ENCODE measurements around the gene POLA1.

The POLA1 gene

DNA sequence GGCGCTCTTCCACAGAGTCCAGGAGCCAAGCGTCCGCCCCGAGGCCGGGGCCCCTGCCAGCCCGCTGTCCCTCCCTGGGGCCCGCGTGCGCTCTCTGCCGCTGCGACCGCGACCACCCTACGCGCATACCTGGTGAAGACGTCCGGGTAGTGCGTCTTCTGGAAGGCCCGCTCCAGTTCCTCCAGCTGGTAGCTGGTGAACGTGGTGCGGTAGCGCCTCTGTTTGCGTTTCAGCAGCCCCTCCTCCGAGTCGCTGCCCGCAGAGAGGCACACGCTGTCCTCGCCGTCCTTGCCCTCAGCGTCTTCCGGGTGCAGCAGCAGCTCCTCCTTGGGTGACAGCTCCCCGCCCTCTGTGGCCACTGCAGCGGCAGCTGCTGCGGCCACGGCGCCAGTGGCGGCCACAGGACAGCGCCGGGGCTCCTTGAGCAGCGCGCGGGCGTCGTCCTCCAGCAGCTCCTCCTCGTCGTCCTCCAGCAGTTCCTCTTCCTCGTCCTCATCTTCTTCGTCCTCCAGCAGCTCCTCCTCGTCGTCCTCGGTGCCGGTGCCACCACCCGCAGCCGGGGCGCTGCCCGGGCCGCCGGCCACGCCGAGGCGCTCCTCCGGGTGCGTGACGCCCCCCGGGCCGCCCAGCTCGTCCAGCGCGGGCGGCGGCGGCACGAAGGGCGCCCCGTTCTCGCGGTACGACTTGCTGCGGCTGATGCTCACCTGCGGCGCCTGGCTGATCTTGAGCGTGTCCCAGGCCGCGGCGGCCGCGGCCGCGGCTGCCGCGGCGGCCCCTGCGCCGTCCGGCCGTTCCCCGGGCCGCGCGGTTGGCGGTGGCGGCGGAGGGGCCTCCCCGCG lies 319.3 kb downstream of the POLA1 start:
- no peak overlapping the region for H3K27ac ChIP-seq (ENCODE audit: low read depth, low read length)
- peaks cover 47 to 65% of the 10 kb centered on the region in 2 donors for H3K27me3 ChIP-seq (ENCODE audit: control insufficient read depth in 1 of 2, insufficient read depth in 2 of 2, low read length in 2 of 2)
- peak overlapping the region; percentile 43 to 55 for H3K4me3 ChIP-seq (ENCODE audit: low read depth in 1 of 2, low read length in 2 of 2)
- H3K9ac ChIP-seq (ENCODE audit: low read depth in 1 of 2, low read length in 2 of 2), result no peak overlapping the region
- no peaks in the 10 kb centered on the region for H3K36me3 ChIP-seq (ENCODE audit: control insufficient read depth in 1 of 2, insufficient read depth in 2 of 2, low read length in 2 of 2)
- no peaks in the 10 kb centered on the region for H3K4me1 ChIP-seq (ENCODE audit: control insufficient read depth in 1 of 2, insufficient read depth in 2 of 2, low read length in 2 of 2)
- H3K9me3 ChIP-seq (ENCODE audit: control insufficient read depth in 1 of 2, low read length in 2 of 2), result no peaks in the 10 kb centered on the region

- Histone ChIP-seq H3K4me3 (ENCODE audit: low read depth in 1 of 2, low read length in 2 of 2) (no peak overlapping the region), H3K27me3 (ENCODE audit: control insufficient read depth in 1 of 2, insufficient read depth in 2 of 2, low read length in 2 of 2) (peaks cover 44 to 61% of the 10 kb centered on the region in 2 donors)
These were observed 320.1 kb downstream of the POLA1 start for GRCh38 chrX:25013632-25014365.

GRCh38 chrX:25014366-25014838 lies 320.7 kb downstream of the POLA1 start:
- no peaks in the 10 kb centered on the region for H3K9me3 ChIP-seq (ENCODE audit: control insufficient read depth in 1 of 2, low read length in 2 of 2)
- H3K27ac ChIP-seq (ENCODE audit: low read depth, low read length), result no peak overlapping the region
- no peaks in the 10 kb centered on the region for H3K4me1 ChIP-seq (ENCODE audit: control insufficient read depth in 1 of 2, insufficient read depth in 2 of 2, low read length in 2 of 2)
- H3K36me3 ChIP-seq (ENCODE audit: control insufficient read depth in 1 of 2, insufficient read depth in 2 of 2, low read length in 2 of 2), result no peaks in the 10 kb centered on the region
- no peak overlapping the region for H3K9ac ChIP-seq (ENCODE audit: low read depth in 1 of 2, low read length in 2 of 2)
- H3K4me3 ChIP-seq (ENCODE audit: low read depth in 1 of 2, low read length in 2 of 2), result no peak overlapping the region
- H3K27me3 ChIP-seq (ENCODE audit: control insufficient read depth in 1 of 2, insufficient read depth in 2 of 2, low read length in 2 of 2), result peaks cover 47 to 61% of the 10 kb centered on the region in 2 donors

More at GRCh38 chrX:25013632-25014365, 320.1 kb downstream of the POLA1 start:
- Histone ChIP-seq H3K4me1 (ENCODE audit: control insufficient read depth in 1 of 2, insufficient read depth in 2 of 2, low read length in 2 of 2) (no peaks in the 10 kb centered on the region), H3K27ac (ENCODE audit: low read depth, low read length) (no peak overlapping the region), H3K9me3 (ENCODE audit: control insufficient read depth in 1 of 2, low read length in 2 of 2) (no peaks in the 10 kb centered on the region), H3K9ac (ENCODE audit: low read depth in 1 of 2, low read length in 2 of 2) (no peak overlapping the region), H3K36me3 (ENCODE audit: control insufficient read depth in 1 of 2, insufficient read depth in 2 of 2, low read length in 2 of 2) (no peaks in the 10 kb centered on the region)

- no peaks in the 10 kb centered on the region for H3K4me1 ChIP-seq (ENCODE audit: control insufficient read depth in 1 of 2, insufficient read depth in 2 of 2, low read length in 2 of 2)
- no peaks in the 10 kb centered on the region for H3K9me3 ChIP-seq (ENCODE audit: control insufficient read depth in 1 of 2, low read length in 2 of 2)
- peaks cover 49 to 66% of the 10 kb centered on the region in 2 donors for H3K27me3 ChIP-seq (ENCODE audit: control insufficient read depth in 1 of 2, insufficient read depth in 2 of 2, low read length in 2 of 2)
- H3K9ac ChIP-seq (ENCODE audit: low read depth in 1 of 2, low read length in 2 of 2), result no peak within 1 kb of the TSS
- H3K36me3 ChIP-seq (ENCODE audit: control insufficient read depth in 1 of 2, insufficient read depth in 2 of 2, low read length in 2 of 2), result no peaks in the 10 kb centered on the region
- no peak within 1 kb of the TSS for H3K4me3 ChIP-seq (ENCODE audit: low read depth in 1 of 2, low read length in 2 of 2)
- no peak within 1 kb of the TSS for H3K27ac ChIP-seq (ENCODE audit: low read depth, low read length)
These were observed 322.0 kb downstream of the POLA1 start, which contains the start of gene ARX for GRCh38 chrX:25015486-25016360. ARX (minus strand) TSS chrX:25015965; CDS start chrX:25015737, 228 bp downstream.

- H3K4me3 ChIP-seq (ENCODE audit: low read depth in 1 of 2, low read length in 2 of 2), result no peak overlapping the region
- H3K4me1 ChIP-seq (ENCODE audit: control insufficient read depth in 1 of 2, insufficient read depth in 2 of 2, low read length in 2 of 2), result no peaks in the 10 kb centered on the region
- no peak overlapping the region for H3K9ac ChIP-seq (ENCODE audit: low read depth in 1 of 2, low read length in 2 of 2)
- H3K9me3 ChIP-seq (ENCODE audit: control insufficient read depth in 1 of 2, low read length in 2 of 2), result no peaks in the 10 kb centered on the region
- no peaks in the 10 kb centered on the region for H3K36me3 ChIP-seq (ENCODE audit: control insufficient read depth in 1 of 2, insufficient read depth in 2 of 2, low read length in 2 of 2)
- H3K27me3 ChIP-seq (ENCODE audit: control insufficient read depth in 1 of 2, insufficient read depth in 2 of 2, low read length in 2 of 2), result peaks cover 47 to 64% of the 10 kb centered on the region in 2 donors
- H3K27ac ChIP-seq (ENCODE audit: low read depth, low read length), result no peak overlapping the region
These were observed 322.6 kb downstream of the POLA1 start for GRCh38 chrX:25016361-25016671.

DNA sequence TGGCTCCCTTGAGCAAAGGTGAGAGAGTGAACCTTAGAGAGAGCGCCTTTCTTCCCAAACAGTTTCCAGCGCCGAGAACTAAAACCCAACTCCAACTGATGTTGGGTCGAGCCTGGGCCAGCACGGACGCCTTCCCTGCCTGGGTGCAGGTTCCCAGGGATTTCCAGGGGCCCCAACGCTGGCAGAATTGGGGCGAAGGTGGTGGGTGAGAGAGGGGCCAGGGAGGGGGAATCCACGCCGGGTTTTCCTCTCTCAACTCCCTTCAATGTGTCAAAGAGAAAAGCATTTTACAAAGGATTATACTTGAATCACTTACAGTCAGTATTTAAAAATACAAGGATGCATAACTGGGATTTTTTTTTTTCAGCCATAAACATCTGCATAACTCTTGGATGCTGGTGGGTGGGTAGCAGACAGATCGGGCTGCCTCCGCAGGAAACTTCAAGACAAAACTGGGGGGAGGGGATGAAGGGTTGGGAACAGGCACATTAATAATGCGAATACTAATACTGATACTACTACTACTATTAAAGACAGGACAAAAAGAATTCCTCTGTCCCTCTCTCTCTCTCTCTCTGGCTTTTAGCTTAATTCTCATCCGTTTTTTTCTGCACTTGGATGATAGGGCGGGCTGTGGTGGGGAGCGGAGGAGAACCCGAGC lies 323.4 kb downstream of the POLA1 start:
- no peak overlapping the region for H3K9ac ChIP-seq (ENCODE audit: low read depth in 1 of 2, low read length in 2 of 2)
- peaks cover 49 to 64% of the 10 kb centered on the region in 2 donors for H3K27me3 ChIP-seq (ENCODE audit: control insufficient read depth in 1 of 2, insufficient read depth in 2 of 2, low read length in 2 of 2)
- H3K4me3 ChIP-seq (ENCODE audit: low read depth in 1 of 2, low read length in 2 of 2), result no peak overlapping the region
- H3K9me3 ChIP-seq (ENCODE audit: control insufficient read depth in 1 of 2, low read length in 2 of 2), result no peaks in the 10 kb centered on the region
- H3K27ac ChIP-seq (ENCODE audit: low read depth, low read length), result no peak overlapping the region
- no peaks in the 10 kb centered on the region for H3K36me3 ChIP-seq (ENCODE audit: control insufficient read depth in 1 of 2, insufficient read depth in 2 of 2, low read length in 2 of 2)
- no peaks in the 10 kb centered on the region for H3K4me1 ChIP-seq (ENCODE audit: control insufficient read depth in 1 of 2, insufficient read depth in 2 of 2, low read length in 2 of 2)

DNA sequence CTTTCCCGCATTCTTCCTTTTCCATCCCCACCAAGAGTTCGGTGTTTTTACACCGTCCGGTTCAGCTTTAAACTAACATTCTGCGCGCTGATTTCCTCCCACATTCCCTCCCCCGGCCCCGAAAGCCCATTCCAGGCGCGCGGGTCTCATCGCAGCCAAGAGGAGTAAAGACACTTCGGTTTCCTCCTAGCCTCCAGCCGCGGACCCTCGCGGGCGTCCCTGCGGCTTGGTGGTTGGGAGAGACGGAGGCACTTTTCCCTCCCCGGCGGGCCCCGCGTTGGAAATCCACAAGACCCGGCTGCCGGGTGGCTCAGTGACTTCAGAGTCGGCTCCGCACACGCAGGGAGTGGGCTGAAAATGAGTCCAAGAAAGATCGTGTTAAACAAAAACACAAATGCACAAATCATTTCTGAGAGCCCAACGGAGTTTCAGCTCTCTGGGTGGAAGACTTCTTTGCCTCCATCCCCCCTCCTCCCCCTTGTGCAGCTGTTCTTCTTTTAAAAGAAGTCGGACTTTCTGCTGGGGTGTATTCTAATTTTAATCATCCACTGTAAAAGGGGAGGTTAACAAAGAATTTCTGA lies 324.0 kb downstream of the POLA1 start:
- no peak overlapping the region for H3K27ac ChIP-seq (ENCODE audit: low read depth, low read length)
- no peak overlapping the region for H3K4me3 ChIP-seq (ENCODE audit: low read depth in 1 of 2, low read length in 2 of 2)
- no peak overlapping the region for H3K9ac ChIP-seq (ENCODE audit: low read depth in 1 of 2, low read length in 2 of 2)
- H3K36me3 ChIP-seq (ENCODE audit: control insufficient read depth in 1 of 2, insufficient read depth in 2 of 2, low read length in 2 of 2), result no peaks in the 10 kb centered on the region
- H3K4me1 ChIP-seq (ENCODE audit: control insufficient read depth in 1 of 2, insufficient read depth in 2 of 2, low read length in 2 of 2), result no peaks in the 10 kb centered on the region
- no peaks in the 10 kb centered on the region for H3K9me3 ChIP-seq (ENCODE audit: control insufficient read depth in 1 of 2, low read length in 2 of 2)
- peaks cover 49 to 67% of the 10 kb centered on the region in 2 donors for H3K27me3 ChIP-seq (ENCODE audit: control insufficient read depth in 1 of 2, insufficient read depth in 2 of 2, low read length in 2 of 2)

GRCh38 chrX:25018682-25019081 lies 325.0 kb downstream of the POLA1 start:
- no peaks in the 10 kb centered on the region for H3K4me1 ChIP-seq (ENCODE audit: control insufficient read depth in 1 of 2, insufficient read depth in 2 of 2, low read length in 2 of 2)
- H3K9ac ChIP-seq (ENCODE audit: low read depth in 1 of 2, low read length in 2 of 2), result no peak overlapping the region
- no peak overlapping the region for H3K27ac ChIP-seq (ENCODE audit: low read depth, low read length)
- H3K36me3 ChIP-seq (ENCODE audit: control insufficient read depth in 1 of 2, insufficient read depth in 2 of 2, low read length in 2 of 2), result no peaks in the 10 kb centered on the region
- H3K27me3 ChIP-seq (ENCODE audit: control insufficient read depth in 1 of 2, insufficient read depth in 2 of 2, low read length in 2 of 2), result peaks cover 54 to 74% of the 10 kb centered on the region in 2 donors
- H3K4me3 ChIP-seq (ENCODE audit: low read depth in 1 of 2, low read length in 2 of 2), result no peak overlapping the region
- H3K9me3 ChIP-seq (ENCODE audit: control insufficient read depth in 1 of 2, low read length in 2 of 2), result no peaks in the 10 kb centered on the region

DNA sequence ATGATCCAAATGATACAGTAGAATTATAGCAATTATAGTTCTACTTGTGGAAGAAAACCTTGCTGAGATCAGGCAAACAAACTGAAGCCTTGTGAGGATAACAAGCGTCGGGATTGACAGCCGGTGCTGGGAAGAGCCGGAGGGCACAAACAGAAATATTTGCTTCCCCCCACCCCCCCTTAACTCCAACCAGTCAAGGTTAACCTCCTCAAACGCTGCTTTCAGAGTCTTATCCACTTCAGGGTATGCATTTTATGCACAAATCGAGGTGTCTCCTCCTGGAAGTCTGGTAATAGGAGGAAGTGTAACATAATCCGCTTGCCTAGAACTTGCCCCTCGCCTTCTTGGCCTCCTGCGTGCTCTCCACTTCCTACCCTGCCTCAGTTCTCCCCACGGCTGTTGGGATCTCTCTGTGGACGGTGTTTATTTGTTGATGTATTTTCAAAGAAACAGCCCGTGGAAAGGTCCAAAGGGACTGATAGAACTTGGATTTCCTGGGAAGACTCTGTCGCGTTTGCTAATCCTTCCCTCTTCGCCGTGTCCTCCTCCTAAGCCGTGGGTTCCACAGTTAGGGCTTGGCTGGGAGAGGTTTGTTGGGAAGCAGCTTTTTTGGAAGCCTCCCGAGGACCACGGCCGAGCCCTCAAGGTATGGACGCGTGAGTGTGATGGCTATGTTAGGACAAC lies 326.1 kb downstream of the POLA1 start:
- Histone ChIP-seq H3K4me1 (ENCODE audit: control insufficient read depth in 1 of 2, insufficient read depth in 2 of 2, low read length in 2 of 2) (no peaks in the 10 kb centered on the region), H3K27me3 (ENCODE audit: control insufficient read depth in 1 of 2, insufficient read depth in 2 of 2, low read length in 2 of 2) (peaks cover 55 to 76% of the 10 kb centered on the region in 2 donors), H3K9ac (ENCODE audit: low read depth in 1 of 2, low read length in 2 of 2) (no peak overlapping the region), H3K36me3 (ENCODE audit: control insufficient read depth in 1 of 2, insufficient read depth in 2 of 2, low read length in 2 of 2) (no peaks in the 10 kb centered on the region), H3K9me3 (ENCODE audit: control insufficient read depth in 1 of 2, low read length in 2 of 2) (no peaks in the 10 kb centered on the region), H3K27ac (ENCODE audit: low read depth, low read length) (no peak overlapping the region), H3K4me3 (ENCODE audit: low read depth in 1 of 2, low read length in 2 of 2) (no peak overlapping the region)

All from duodenal mucosa (tissue), 2 donors.